HepG2 (cell line): ENCODE results near the gene WNT1. TPM values are rescaled to one million over a fixed set of nuclear protein-coding genes. Genes with fewer than 3 reads are reported as not detected.

Experiments used
- ADNP ChIP-seq: sonication (generic); formaldehyde crosslinking; IDR thresholded peaks from 2 replicates; pipeline ENCODE4 v1.4.0; 2020; ENCODE audit warnings: missing genetic modification reagents
- ATF5 ChIP-seq: sonication (generic); formaldehyde crosslinking; IDR thresholded peaks from 2 replicates; pipeline ENCODE4 v1.4.0; 2020; ENCODE audit warnings: mild to moderate bottlenecking, low read depth, missing genetic modification reagents
- DNMT1 ChIP-seq: sonication (generic); formaldehyde crosslinking; IDR thresholded peaks from 2 replicates; pipeline ENCODE4 v1.5.1; 2020; ENCODE audit warnings: mild to moderate bottlenecking, missing genetic modification reagents
- ELF4 ChIP-seq: sonication (generic); formaldehyde crosslinking; IDR thresholded peaks from 2 replicates; pipeline ENCODE4 v1.5.0; 2020; ENCODE audit warnings: missing genetic modification reagents, mild to moderate bottlenecking, moderate library complexity, borderline replicate concordance
- ETV6 ChIP-seq: sonication (generic); formaldehyde crosslinking; conservative IDR thresholded peaks from 2 replicates; pipeline ENCODE4 v1.4.0; 2020; ENCODE audit warnings: missing genetic modification reagents
- KAT8 ChIP-seq: IDR thresholded peaks from 2 replicates; pipeline ENCODE4 v1.6.1; 2016; ENCODE audit warnings: missing genetic modification reagents, missing compliant biosample characterization
- MBD4 ChIP-seq: IDR thresholded peaks from 2 replicates; pipeline ENCODE4 v1.6.1; 2012; ENCODE audit warnings: low read length, inconsistent platforms, borderline replicate concordance
- MTF1 ChIP-seq: sonication (generic); formaldehyde crosslinking; IDR thresholded peaks from 2 replicates; pipeline ENCODE4 v1.5.0; 2020; ENCODE audit warnings: missing genetic modification reagents
- PRPF4 ChIP-seq: fragments of 200-400 bp; formaldehyde crosslinking; IDR thresholded peaks from 2 replicates; pipeline ENCODE4 v1.6.1; 2016; ENCODE audit warnings: low read length, low read depth; ENCODE audit not compliant: poor library complexity, severe bottlenecking
- PTBP1 ChIP-seq: fragments of 200-400 bp; formaldehyde crosslinking; IDR thresholded peaks from 2 replicates; pipeline ENCODE4 v1.6.1; 2018; ENCODE audit warnings: low read length, low read depth; ENCODE audit not compliant: poor library complexity, severe bottlenecking
- REL ChIP-seq: sonication (generic); formaldehyde crosslinking; conservative IDR thresholded peaks from 2 replicates; pipeline ENCODE4 v1.8.0; 2022; ENCODE audit warnings: mild to moderate bottlenecking, missing genetic modification reagents, moderate library complexity
- SETDB1 ChIP-seq: sonication (generic); formaldehyde crosslinking; IDR thresholded peaks from 2 replicates; pipeline ENCODE4 v1.5.1; 2020; ENCODE audit warnings: missing genetic modification reagents, mild to moderate bottlenecking, borderline replicate concordance
- THYN1 ChIP-seq: sonication (generic); formaldehyde crosslinking; IDR thresholded peaks from 2 replicates; pipeline ENCODE4 v1.8.1; 2023; ENCODE audit warnings: low read depth, mild to moderate bottlenecking, moderate library complexity, missing genetic modification reagents, borderline replicate concordance
- ZFP62 ChIP-seq: sonication (generic); formaldehyde crosslinking; IDR thresholded peaks from 2 replicates; pipeline ENCODE4 v1.4.0; 2020; ENCODE audit warnings: missing genetic modification reagents
- ZKSCAN8 ChIP-seq: IDR thresholded peaks from 2 replicates; pipeline ENCODE4 v1.6.1; 2016; ENCODE audit warnings: borderline replicate concordance, missing genetic modification reagents, missing compliant biosample characterization
- ZNF282 ChIP-seq: fragments of 450-650 bp; IDR thresholded peaks from 2 replicates; pipeline ENCODE4 v1.6.1; 2018; ENCODE audit not compliant: partially characterized antibody
- ZNF382 ChIP-seq: sonication (generic); formaldehyde crosslinking; IDR thresholded peaks from 2 replicates; pipeline ENCODE4 v1.5.0; 2020; ENCODE audit warnings: missing genetic modification reagents, mild to moderate bottlenecking, borderline replicate concordance
- ZNF556 ChIP-seq: sonication (generic); formaldehyde crosslinking; IDR thresholded peaks from 2 replicates; pipeline ENCODE4 v1.4.0; 2020; ENCODE audit warnings: mild to moderate bottlenecking, missing genetic modification reagents, borderline replicate concordance
- ZNF577 ChIP-seq: sonication (generic); formaldehyde crosslinking; IDR thresholded peaks from 2 replicates; pipeline ENCODE4 v1.4.0; 2020; ENCODE audit warnings: mild to moderate bottlenecking, low read depth, missing genetic modification reagents, borderline replicate concordance
- ZNF724P ChIP-seq: sonication (generic); formaldehyde crosslinking; IDR thresholded peaks from 2 replicates; pipeline ENCODE4 v1.8.0; 2022; ENCODE audit warnings: missing genetic modification reagents, borderline replicate concordance
- ZZZ3 ChIP-seq: sonication (generic); formaldehyde crosslinking; IDR thresholded peaks from 2 replicates; pipeline ENCODE4 v1.4.0; 2020; ENCODE audit warnings: missing genetic modification reagents, mild to moderate bottlenecking, borderline replicate concordance
- polyA plus RNA-seq, 8 experiments: library from polyadenylated mRNA; depleted of rRNA in 3 of 8; stranded (reverse) in 7 of 8; unstranded in 1 of 8; fragments of >200 nt; fragmentation: Illumina TruSeq in 4 of 8; extraction: Trizol in 4 of 8; gene quantifications; 2 replicates each; pipeline versions ENCODE4 v1.2.1 to v1.2.3, GENCODE V29; 2011 to 2016; ENCODE audit warnings: low read depth in 4 of 8, missing spikeins in 1 of 8, mixed read lengths in 1 of 8; ENCODE audit not compliant: insufficient read depth in 1 of 8
- total RNA-seq, 5 experiments: library from RNA; depleted of rRNA; stranded (reverse); fragments of >200 nt; fragmentation: Illumina TruSeq; extraction: Trizol; gene quantifications; 2 replicates each; pipeline ENCODE4 v1.2.3, GENCODE V29; 2016; ENCODE audit warnings: low read depth in 1 of 5
- TF ChIP-seq, protein P1 (sequence below): sonication (generic); formaldehyde crosslinking; IDR thresholded peaks from 2 replicates; pipeline ENCODE4 v1.5.0; 2020; ENCODE audit warnings: mild to moderate bottlenecking, missing genetic modification reagents
- TF ChIP-seq, protein P2 (sequence below): sonication (generic); formaldehyde crosslinking; IDR thresholded peaks from 2 replicates; pipeline ENCODE4 v1.4.0; 2020; ENCODE audit warnings: missing genetic modification reagents, mild to moderate bottlenecking, borderline replicate concordance

The WNT1 gene
- total and polyA plus RNA-seq, 2 of the 13 experiments (the other 11 are each of a cell fraction or from before 2014, with no cell fraction given) = not detected

GRCh38 chr12:49018261-49019119, 40.4 kb downstream of the WNT1 start, which contains the start of gene PRKAG1 (continued):
- TF ChIP-seq, protein P1, sequence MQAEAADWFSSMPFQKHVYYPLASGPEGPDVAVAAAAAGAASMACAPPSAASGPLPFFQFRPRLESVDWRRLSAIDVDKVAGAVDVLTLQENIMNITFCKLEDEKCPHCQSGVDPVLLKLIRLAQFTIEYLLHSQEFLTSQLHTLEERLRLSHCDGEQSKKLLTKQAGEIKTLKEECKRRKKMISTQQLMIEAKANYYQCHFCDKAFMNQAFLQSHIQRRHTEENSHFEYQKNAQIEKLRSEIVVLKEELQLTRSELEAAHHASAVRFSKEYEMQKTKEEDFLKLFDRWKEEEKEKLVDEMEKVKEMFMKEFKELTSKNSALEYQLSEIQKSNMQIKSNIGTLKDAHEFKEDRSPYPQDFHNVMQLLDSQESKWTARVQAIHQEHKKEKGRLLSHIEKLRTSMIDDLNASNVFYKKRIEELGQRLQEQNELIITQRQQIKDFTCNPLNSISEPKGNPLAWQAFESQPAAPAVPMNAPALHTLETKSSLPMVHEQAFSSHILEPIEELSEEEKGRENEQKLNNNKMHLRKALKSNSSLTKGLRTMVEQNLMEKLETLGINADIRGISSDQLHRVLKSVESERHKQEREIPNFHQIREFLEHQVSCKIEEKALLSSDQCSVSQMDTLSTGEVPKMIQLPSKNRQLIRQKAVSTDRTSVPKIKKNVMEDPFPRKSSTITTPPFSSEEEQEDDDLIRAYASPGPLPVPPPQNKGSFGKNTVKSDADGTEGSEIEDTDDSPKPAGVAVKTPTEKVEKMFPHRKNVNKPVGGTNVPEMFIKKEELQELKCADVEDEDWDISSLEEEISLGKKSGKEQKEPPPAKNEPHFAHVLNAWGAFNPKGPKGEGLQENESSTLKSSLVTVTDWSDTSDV (CRISPR knock-in tag) = no peak
- TF ChIP-seq ETV6 (CRISPR knock-in tag) = no peak
- TF ChIP-seq ELF4 (CRISPR knock-in tag) = peak; percentile 79; the same call in 1 of the 2 replicates
- TF ChIP-seq ZNF577 = no peak
- no peak for TF ChIP-seq THYN1 (CRISPR knock-in tag)
- TF ChIP-seq ZNF724P (CRISPR knock-in tag) = no peak
- TF ChIP-seq MTF1 (CRISPR knock-in tag) = no peak
- TF ChIP-seq PTBP1 = no peak
- no peak for TF ChIP-seq MBD4
- no peak for TF ChIP-seq ZNF382 (CRISPR knock-in tag)
- no peak for TF ChIP-seq ADNP
- TF ChIP-seq SETDB1 (CRISPR knock-in tag) = no peak
- peak; percentile 45; the same call in 1 of the 2 replicates for TF ChIP-seq ZKSCAN8 (CRISPR knock-in tag)
- no peak for TF ChIP-seq DNMT1 (CRISPR knock-in tag)
- TF ChIP-seq ZNF282 = no peak
- peak; percentile 38; the same call in 1 of the 2 replicates for TF ChIP-seq ZZZ3 (CRISPR knock-in tag)
- TF ChIP-seq PRPF4 = no peak
- TF ChIP-seq ATF5 (CRISPR knock-in tag) = no peak
- TF ChIP-seq KAT8 = peak; percentile 97
- no peak for TF ChIP-seq ZFP62 (CRISPR knock-in tag)
- TF ChIP-seq ZNF556 (CRISPR knock-in tag) = peak; percentile 52; the same call in 1 of the 2 replicates
- TF ChIP-seq, protein P2, sequence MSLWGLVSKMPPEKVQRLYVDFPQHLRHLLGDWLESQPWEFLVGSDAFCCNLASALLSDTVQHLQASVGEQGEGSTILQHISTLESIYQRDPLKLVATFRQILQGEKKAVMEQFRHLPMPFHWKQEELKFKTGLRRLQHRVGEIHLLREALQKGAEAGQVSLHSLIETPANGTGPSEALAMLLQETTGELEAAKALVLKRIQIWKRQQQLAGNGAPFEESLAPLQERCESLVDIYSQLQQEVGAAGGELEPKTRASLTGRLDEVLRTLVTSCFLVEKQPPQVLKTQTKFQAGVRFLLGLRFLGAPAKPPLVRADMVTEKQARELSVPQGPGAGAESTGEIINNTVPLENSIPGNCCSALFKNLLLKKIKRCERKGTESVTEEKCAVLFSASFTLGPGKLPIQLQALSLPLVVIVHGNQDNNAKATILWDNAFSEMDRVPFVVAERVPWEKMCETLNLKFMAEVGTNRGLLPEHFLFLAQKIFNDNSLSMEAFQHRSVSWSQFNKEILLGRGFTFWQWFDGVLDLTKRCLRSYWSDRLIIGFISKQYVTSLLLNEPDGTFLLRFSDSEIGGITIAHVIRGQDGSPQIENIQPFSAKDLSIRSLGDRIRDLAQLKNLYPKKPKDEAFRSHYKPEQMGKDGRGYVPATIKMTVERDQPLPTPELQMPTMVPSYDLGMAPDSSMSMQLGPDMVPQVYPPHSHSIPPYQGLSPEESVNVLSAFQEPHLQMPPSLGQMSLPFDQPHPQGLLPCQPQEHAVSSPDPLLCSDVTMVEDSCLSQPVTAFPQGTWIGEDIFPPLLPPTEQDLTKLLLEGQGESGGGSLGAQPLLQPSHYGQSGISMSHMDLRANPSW (CRISPR knock-in tag) = peak; percentile 68; the same call in 1 of the 2 replicates
- no peak; the same call in 1 of the 2 replicates for TF ChIP-seq REL (CRISPR knock-in tag)
